Fibroblast of mammary gland (primary cell): ENCODE results near the gene HNRNPCL2.
"Not testable (repeated sequence)": the region's sequence is repeated elsewhere in the genome, so short reads cannot be mapped to it uniquely, and the experiment has no call there.

ENCODE experiments used
- DNase-seq: peaks from one replicate; pipeline ENCODE4 v3.0.0-alpha.2; 2010; ENCODE audit warnings: low read depth
- H3K4me3 ChIP-seq: 2 replicates; pipeline ENCODE4 v1.5.1; 2011; ENCODE audit warnings: low read depth, mild to moderate bottlenecking, low read length, moderate library complexity; ENCODE audit not compliant: control insufficient read depth

The HNRNPCL2 gene

GRCh38 chr1:13116754-13117153 lies at the start of gene HNRNPCL2:
TSS of gene HNRNPCL2 (minus strand) at chr1:13116854. CDS start at chr1:13116400, 454 bp downstream.
- not testable (repeated sequence) for DNase-seq, H3K4me3 ChIP-seq

GRCh38 chr1:13165531-13165930 lies 48.9 kb upstream of the HNRNPCL2 start, which contains the start of gene HNRNPCL4:
TSS of gene HNRNPCL4 (minus strand) at chr1:13165631. CDS start at chr1:13165467, 164 bp downstream.
- not testable (repeated sequence) for DNase-seq, H3K4me3 ChIP-seq

- not testable (repeated sequence) for H3K4me3 ChIP-seq, DNase-seq
Measured at GRCh38 chr1:13155909-13156308, 39.3 kb upstream of the HNRNPCL2 start, which contains the start of gene PRAMEF26. TSS of gene PRAMEF26 (minus strand) at chr1:13156009. CDS start at chr1:13153095, 2,914 bp downstream.

GRCh38 chr1:13070474-13070873 lies 46.2 kb downstream of the HNRNPCL2 start, which contains the start of gene PRAMEF25:
TSS of gene PRAMEF25 (plus strand) at chr1:13070774. CDS start at chr1:13073694, 2,920 bp downstream.
- DNase-seq, H3K4me3 ChIP-seq: not testable (repeated sequence)
